Vagina (tissue), 2 donors: Measurements from ENCODE around the gene RPL37A.

Source experiments
- CTCF ChIP-seq, 3 experiments: fragments of 450-650 bp in 2 of 3; fragments of 200-600 bp in 1 of 3; sonication (generic) in 1 of 3; IDR thresholded peaks; one replicate each; pipeline ENCODE4 v1.5.1; 2017 to 2019; ENCODE audit warnings: antibody characterized with exemption in 3 of 3, mild to moderate bottlenecking in 2 of 3, moderate library complexity in 2 of 3
- POLR2A ChIP-seq, 2 donors: fragments of 450-650 bp; IDR thresholded peaks; one replicate each; pipeline ENCODE4 v1.6.1; 2017; ENCODE audit warnings: antibody characterized with exemption in 2 of 2, mild to moderate bottlenecking in 2 of 2, moderate library complexity in 2 of 2
- POLR2AphosphoS5 ChIP-seq, 2 donors: sonication (generic); formaldehyde crosslinking; IDR thresholded peaks; one replicate each; pipeline ENCODE4 v1.9.0; 2017; ENCODE audit warnings: antibody characterized with exemption in 2 of 2, mild to moderate bottlenecking in 2 of 2, low read depth in 1 of 2; ENCODE audit not compliant: insufficient read depth in 1 of 2

GRCh38 chr2:216485745-216486144 lies 12.9 kb upstream of the RPL37A start:
- no peak for TF ChIP-seq CTCF (IDR thresholded peaks at IDR 0.05)
- no peak for TF ChIP-seq POLR2A (IDR thresholded peaks at IDR 0.05)
- no peak for TF ChIP-seq POLR2AphosphoS5 (IDR thresholded peaks at IDR 0.05; ENCODE audit: insufficient read depth in 1 of 2, low read depth in 1 of 2)
